Fibroblast of pulmonary artery (primary cell): ENCODE measurements around the gene OR2A14.

ENCODE experiments used
- DNase-seq: peaks from one replicate; pipeline ENCODE4 v3.0.0-alpha.2; 2010; ENCODE audit warnings: low read depth
- H3K4me3 ChIP-seq: replicated peaks from 2 replicates; pipeline ENCODE4 v1.5.1; 2011; ENCODE audit warnings: low read depth, mild to moderate bottlenecking, control low read depth, low read length, moderate library complexity
- CTCF ChIP-seq: IDR thresholded peaks from 2 replicates; pipeline ENCODE4 v1.5.1; 2011; ENCODE audit warnings: mild to moderate bottlenecking, control low read depth, low read length, inconsistent platforms; ENCODE audit errors: missing control alignments

OR2A14 gene

DNA sequence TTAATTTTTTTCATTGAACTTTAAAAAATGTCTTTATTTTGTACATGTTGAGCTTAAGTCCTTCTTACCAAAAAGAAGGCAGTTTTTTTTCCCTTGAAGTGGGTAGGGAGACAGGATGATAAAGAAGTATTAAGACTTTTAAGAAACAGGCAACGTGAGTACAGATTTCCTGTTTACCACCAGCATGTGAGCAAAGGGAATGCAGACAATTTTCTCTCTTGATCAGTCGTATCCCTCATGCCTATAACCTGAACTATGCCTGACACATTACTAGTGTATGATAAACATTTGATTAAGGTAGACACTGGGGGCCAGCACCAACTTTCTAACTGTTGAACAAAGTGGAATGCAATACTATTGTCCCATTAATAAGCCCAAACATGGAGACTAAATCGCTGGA is 22.4 kb upstream of the OR2A14 start:
- no peak overlapping the region for H3K4me3 ChIP-seq
- DNase-seq = no peak
- no peak for TF ChIP-seq CTCF

DNA sequence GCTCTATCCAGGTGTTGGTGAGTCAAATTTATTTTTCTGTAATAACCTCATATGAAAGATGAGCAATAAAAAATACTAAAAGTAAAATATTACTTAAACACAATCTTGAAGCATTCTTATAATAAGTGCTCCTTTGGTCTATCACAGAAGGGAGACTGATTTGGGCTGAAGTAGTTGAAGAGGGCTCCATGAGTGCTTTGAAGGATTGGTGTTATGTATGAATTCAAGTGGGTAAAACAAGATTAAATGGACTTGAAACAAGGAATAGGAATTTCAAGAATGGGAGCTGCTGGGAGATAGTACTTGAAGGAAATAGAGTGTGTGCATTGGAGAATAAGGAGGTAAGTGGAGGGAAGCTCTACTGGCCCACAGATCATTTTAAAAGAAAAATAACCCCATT is 20.9 kb upstream of the OR2A14 start:
- no peak for DNase-seq
- no peak overlapping the region for H3K4me3 ChIP-seq
- no peak for TF ChIP-seq CTCF

DNA sequence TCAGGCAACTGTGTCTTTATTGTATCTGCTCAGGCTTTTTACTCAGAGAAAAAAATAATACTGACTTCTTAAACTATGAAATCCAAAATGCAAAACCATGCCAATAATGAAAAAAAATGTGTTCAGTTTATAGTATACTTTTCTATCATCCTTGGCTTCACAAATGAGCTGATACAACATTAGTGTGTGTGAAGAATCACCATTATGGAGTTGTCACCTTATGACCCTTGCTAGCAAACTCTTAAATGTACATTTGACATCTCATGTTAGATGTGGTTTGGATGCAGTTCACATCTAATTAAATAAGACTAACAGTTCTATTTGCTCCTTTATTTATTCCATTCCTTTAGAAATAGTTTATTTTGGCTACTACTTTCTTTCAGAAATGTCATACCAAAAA is 17.8 kb upstream of the OR2A14 start:
- no peak overlapping the region for H3K4me3 ChIP-seq
- no peak for TF ChIP-seq CTCF
- no peak for DNase-seq

DNA sequence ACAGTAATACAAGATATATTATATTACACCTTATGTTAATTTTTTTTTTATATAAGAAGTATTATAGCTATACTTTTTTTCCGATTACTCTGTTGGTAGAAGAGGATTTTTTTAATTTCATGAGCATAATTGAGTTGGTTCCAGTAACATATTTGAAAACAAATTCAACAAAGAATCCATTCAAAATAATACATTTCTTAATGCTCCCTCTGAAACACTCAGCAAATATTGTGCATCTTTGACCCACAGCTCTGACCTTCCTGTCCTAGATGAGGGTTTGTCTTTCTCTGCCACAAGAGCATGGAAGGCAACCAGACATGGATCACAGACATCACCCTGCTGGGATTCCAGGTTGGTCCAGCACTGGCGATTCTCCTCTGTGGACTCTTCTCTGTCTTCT is 13.7 kb upstream of the OR2A14 start, which contains the start of gene OR2A2:
TSS of gene OR2A2 (plus strand) at position 301 of the 400 bp plus-strand sequence. CDS start at position 301, 0 bp downstream.
- DNase-seq = no peak
- no peak for TF ChIP-seq CTCF
- H3K4me3 ChIP-seq = no peak within 1 kb of the TSS

GRCh38 chr7:144110272-144110671 is 12.7 kb upstream of the OR2A14 start:
- no peak for TF ChIP-seq CTCF
- no peak overlapping the region for H3K4me3 ChIP-seq
- no peak for DNase-seq

DNA sequence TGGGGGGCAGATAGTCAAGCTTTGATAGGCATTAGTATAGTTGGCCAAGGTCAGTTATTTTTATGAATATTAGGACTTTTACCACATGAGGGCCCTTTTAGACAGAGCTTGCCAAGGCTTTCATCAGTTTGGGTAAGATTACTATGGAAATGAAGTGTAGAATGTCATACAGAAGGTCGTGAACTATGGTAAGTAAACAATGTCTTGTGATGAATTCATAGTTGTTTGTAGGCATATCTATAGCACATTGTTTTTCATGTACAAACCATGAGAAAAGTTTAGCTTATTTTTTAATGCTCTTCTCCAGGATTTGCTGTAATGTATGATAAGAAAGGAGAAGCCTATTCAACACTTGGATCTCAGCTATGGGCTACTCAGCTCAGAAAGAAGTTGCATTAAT is 9.3 kb upstream of the OR2A14 start:
- DNase-seq = peak; percentile 8
- TF ChIP-seq CTCF = no peak
- H3K4me3 ChIP-seq = no peak overlapping the region

GRCh38 chr7:144118341-144118740 is 4.6 kb upstream of the OR2A14 start:
- H3K4me3 ChIP-seq = no peak overlapping the region
- no peak for DNase-seq
- TF ChIP-seq CTCF = no peak
